SH-SY5Y (cell line): ENCODE results near the gene WWOX.

Source experiments
- GATA2 ChIP-seq: IDR thresholded peaks from 2 replicates; pipeline ENCODE4 v1.6.1; 2011; ENCODE audit warnings: mild to moderate bottlenecking, low read depth, low read length
- GATA3 ChIP-seq: IDR thresholded peaks from 2 replicates; pipeline ENCODE4 v1.6.1; 2011; ENCODE audit warnings: low read depth, mild to moderate bottlenecking, low read length, moderate library complexity

- no peak for TF ChIP-seq GATA2
- no peak for TF ChIP-seq GATA3
These were observed 693.5 kb downstream of the WWOX start for GRCh38 chr16:78792952-78793351.
